LHCN-M2 (cell line): ENCODE data around the gene TEK. TPM values are rescaled to one million over a fixed set of nuclear protein-coding genes. Genes with fewer than 3 reads are reported as not detected.
A peak's percentile ranks its signal among the peaks of the same experiment; 100 is the strongest.
"Not testable (repeated sequence)": the region's sequence is repeated elsewhere in the genome, so short reads cannot be mapped to it uniquely, and the experiment has no call there.

ENCODE experiments used
- DNase-seq: peaks from one replicate; pipeline ENCODE4 v3.0.0-alpha.2; 2012; ENCODE audit warnings: low read depth
- total RNA-seq: library from RNA; depleted of rRNA; stranded (reverse); fragments of >200 nt; gene quantifications from 2 replicates; pipeline ENCODE4 v1.2.3, GENCODE V29; 2014; rRNA removed

TEK gene
- total RNA-seq, 1 experiment from 2014 or later: 3.3 TPM

- no peak for DNase-seq
Measured at GRCh38 chr9:27212621-27213020, 103.6 kb downstream of the TEK start.

GRCh38 chr9:27227192-27227591 lies 118.2 kb downstream of the TEK start:
- peak; percentile 41 for DNase-seq

- DNase-seq: not testable (repeated sequence)
Measured at GRCh38 chr9:27239648-27240047, 130.6 kb downstream of the TEK start.

- peak; percentile 94 for DNase-seq
Measured at GRCh38 chr9:27247756-27248155, 138.7 kb downstream of the TEK start.

GRCh38 chr9:27248702-27249101 lies 139.7 kb downstream of the TEK start:
- peak; percentile 10 for DNase-seq

GRCh38 chr9:27258662-27259061 lies 149.6 kb downstream of the TEK start:
- DNase-seq: no peak

GRCh38 chr9:27260789-27261516 lies 151.9 kb downstream of the TEK start:
- DNase-seq: no peak

- peak; percentile 34 for DNase-seq
Measured at GRCh38 chr9:27261517-27262211, 152.6 kb downstream of the TEK start.

- DNase-seq: no peak
Measured at GRCh38 chr9:27272103-27272502, 163.1 kb downstream of the TEK start.

GRCh38 chr9:27273186-27273585 lies 164.2 kb downstream of the TEK start:
- DNase-seq: no peak

- peak; percentile 54 for DNase-seq
Measured at GRCh38 chr9:27276193-27277030, 167.4 kb downstream of the TEK start.

- peak; percentile 6 for DNase-seq
Measured at GRCh38 chr9:27278374-27278773, 169.3 kb downstream of the TEK start.

GRCh38 chr9:27279611-27280010 lies 170.6 kb downstream of the TEK start:
- no peak for DNase-seq

Other genes with a start within 250 kb of the TEK start
- 18.5 and 18.9 TPM in 2 replicates for gene CAAP1, start 216.4 kb upstream of the TEK start, total RNA-seq
- gene PLAA, start 162.0 kb upstream of the TEK start, total RNA-seq: 32.3 and 43.7 TPM in 2 replicates
- gene IFT74, start 152.8 kb upstream of the TEK start, total RNA-seq: 21.0 and 26.8 TPM in 2 replicates
- gene LRRC19, start 103.6 kb upstream of the TEK start, total RNA-seq: not detected in 2 replicates
- gene EQTN, start 187.9 kb downstream of the TEK start, total RNA-seq: not detected in 2 replicates